ENCODE measurements around the gene KEAP1. TPM values are rescaled to one million over a fixed set of nuclear protein-coding genes. Genes with fewer than 3 reads are reported as not detected.
A peak's percentile ranks its signal among the peaks of the same experiment; 100 is the strongest.

KEAP1 gene
- total and polyA plus RNA-seq, 2 of the 13 experiments (the other 11 are each of a cell fraction or from before 2014, with no cell fraction given), result 56.7 to 72.9 TPM

DNA sequence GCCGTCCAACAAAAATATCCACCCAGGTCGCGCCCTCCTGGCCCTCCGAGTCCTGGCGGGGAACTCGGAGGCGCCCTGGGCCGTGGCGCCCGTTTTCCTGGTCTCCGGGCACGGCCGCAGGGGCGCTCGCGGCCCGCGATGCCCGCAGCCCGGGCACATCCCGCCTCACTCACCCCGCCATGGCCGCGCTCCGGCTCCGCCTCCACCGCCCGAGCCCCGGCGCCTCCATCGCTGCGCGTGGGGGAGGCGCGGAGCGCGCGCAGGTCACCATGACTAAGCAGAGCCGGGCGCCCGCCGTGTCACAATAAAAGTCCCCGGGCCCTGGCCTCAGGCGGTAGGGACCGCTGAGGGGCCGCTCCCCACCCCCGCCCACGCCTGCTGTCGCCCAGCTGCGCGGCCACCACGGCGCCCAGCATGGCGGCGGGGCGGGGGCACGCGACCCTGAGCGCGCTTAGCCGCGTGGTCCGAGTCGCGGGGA is 593 bp downstream of the KEAP1 start (continued):
- TF ChIP-seq ZMAT5 (CRISPR knock-in tag; IDR thresholded peaks at IDR 0.05; ENCODE audit: borderline replicate concordance, low read depth) (no peak), ISL2 (CRISPR knock-in tag; IDR thresholded peaks at IDR 0.05) (no peak), REXO4 (CRISPR knock-in tag; IDR thresholded peaks at IDR 0.05; ENCODE audit: borderline replicate concordance) (peak; percentile 76; the same call in 1 of the 2 replicates), HNRNPUL1 (IDR thresholded peaks at IDR 0.05; ENCODE audit: low read depth, low read length) (no peak), TFDP2 (CRISPR knock-in tag; IDR thresholded peaks at IDR 0.05) (peak; percentile 83), ZNF775 (CRISPR knock-in tag; IDR thresholded peaks at IDR 0.05; ENCODE audit: borderline replicate concordance) (0 out of 2 replicates have a peak, but pooled peaks have one; percentile 41), HMG20B (CRISPR knock-in tag; conservative IDR thresholded peaks at IDR 0.05) (no peak), ZNF749 (CRISPR knock-in tag; IDR thresholded peaks at IDR 0.05; ENCODE audit: borderline replicate concordance) (no peak), ZBTB38 (CRISPR knock-in tag; IDR thresholded peaks at IDR 0.05) (no peak; the same call in 1 of the 2 replicates), TFDP1 (CRISPR knock-in tag; IDR thresholded peaks at IDR 0.05; ENCODE audit: borderline replicate concordance) (peak; percentile 86), KLF12 (CRISPR knock-in tag; IDR thresholded peaks at IDR 0.05; ENCODE audit: borderline replicate concordance) (no peak), SRSF1 (optimal IDR thresholded peaks at IDR 0.05; ENCODE audit: low read depth, low read length) (peak; percentile 9)
- TF ChIP-seq, protein P1, sequence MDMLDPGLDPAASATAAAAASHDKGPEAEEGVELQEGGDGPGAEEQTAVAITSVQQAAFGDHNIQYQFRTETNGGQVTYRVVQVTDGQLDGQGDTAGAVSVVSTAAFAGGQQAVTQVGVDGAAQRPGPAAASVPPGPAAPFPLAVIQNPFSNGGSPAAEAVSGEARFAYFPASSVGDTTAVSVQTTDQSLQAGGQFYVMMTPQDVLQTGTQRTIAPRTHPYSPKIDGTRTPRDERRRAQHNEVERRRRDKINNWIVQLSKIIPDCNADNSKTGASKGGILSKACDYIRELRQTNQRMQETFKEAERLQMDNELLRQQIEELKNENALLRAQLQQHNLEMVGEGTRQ (IDR thresholded peaks at IDR 0.05; ENCODE audit: low read depth, low read length), result no peak
- TF ChIP-seq, protein P1 (CRISPR knock-in tag; IDR thresholded peaks at IDR 0.05; ENCODE audit: borderline replicate concordance), result no peak
- TF ChIP-seq, protein P2, sequence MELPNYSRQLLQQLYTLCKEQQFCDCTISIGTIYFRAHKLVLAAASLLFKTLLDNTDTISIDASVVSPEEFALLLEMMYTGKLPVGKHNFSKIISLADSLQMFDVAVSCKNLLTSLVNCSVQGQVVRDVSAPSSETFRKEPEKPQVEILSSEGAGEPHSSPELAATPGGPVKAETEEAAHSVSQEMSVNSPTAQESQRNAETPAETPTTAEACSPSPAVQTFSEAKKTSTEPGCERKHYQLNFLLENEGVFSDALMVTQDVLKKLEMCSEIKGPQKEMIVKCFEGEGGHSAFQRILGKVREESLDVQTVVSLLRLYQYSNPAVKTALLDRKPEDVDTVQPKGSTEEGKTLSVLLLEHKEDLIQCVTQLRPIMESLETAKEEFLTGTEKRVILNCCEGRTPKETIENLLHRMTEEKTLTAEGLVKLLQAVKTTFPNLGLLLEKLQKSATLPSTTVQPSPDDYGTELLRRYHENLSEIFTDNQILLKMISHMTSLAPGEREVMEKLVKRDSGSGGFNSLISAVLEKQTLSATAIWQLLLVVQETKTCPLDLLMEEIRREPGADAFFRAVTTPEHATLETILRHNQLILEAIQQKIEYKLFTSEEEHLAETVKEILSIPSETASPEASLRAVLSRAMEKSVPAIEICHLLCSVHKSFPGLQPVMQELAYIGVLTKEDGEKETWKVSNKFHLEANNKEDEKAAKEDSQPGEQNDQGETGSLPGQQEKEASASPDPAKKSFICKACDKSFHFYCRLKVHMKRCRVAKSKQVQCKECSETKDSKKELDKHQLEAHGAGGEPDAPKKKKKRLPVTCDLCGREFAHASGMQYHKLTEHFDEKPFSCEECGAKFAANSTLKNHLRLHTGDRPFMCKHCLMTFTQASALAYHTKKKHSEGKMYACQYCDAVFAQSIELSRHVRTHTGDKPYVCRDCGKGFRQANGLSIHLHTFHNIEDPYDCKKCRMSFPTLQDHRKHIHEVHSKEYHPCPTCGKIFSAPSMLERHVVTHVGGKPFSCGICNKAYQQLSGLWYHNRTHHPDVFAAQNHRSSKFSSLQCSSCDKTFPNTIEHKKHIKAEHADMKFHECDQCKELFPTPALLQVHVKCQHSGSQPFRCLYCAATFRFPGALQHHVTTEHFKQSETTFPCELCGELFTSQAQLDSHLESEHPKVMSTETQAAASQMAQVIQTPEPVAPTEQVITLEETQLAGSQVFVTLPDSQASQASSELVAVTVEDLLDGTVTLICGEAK (IDR thresholded peaks at IDR 0.05), result no peak
- TF ChIP-seq, protein P2 (CRISPR knock-in tag; IDR thresholded peaks at IDR 0.05), result no peak

Measured in HepG2 (cell line).